Measurements from ENCODE around the gene HNF1B.
"Not testable (repeated sequence)": the region's sequence is repeated elsewhere in the genome, so short reads cannot be mapped to it uniquely, and the experiment has no call there.

The HNF1B gene

GRCh38 chr17:37787055-37787757 lies 42.3 kb upstream of the HNF1B start:
- TF ChIP-seq ZFX (IDR thresholded peaks at IDR 0.05) (no peak), CTCF (conservative IDR thresholded peaks at IDR 0.05) (no peak)
- no peak overlapping the region for H3K27ac ChIP-seq

GRCh38 chr17:37786481-37786880 lies 41.6 kb upstream of the HNF1B start:
- TF ChIP-seq CTCF (conservative IDR thresholded peaks at IDR 0.05) (no peak), ZFX (IDR thresholded peaks at IDR 0.05) (no peak)
- no peak overlapping the region for H3K27ac ChIP-seq

GRCh38 chr17:37782460-37782859 lies 37.6 kb upstream of the HNF1B start:
- not testable (repeated sequence) for H3K27ac ChIP-seq

- H3K27ac ChIP-seq: no peak overlapping the region
- TF ChIP-seq ZFX (IDR thresholded peaks at IDR 0.05): no peak
- no peak for TF ChIP-seq CTCF (conservative IDR thresholded peaks at IDR 0.05)
Measured at GRCh38 chr17:37781451-37781850, 36.6 kb upstream of the HNF1B start.

GRCh38 chr17:37779554-37779953 lies 34.7 kb upstream of the HNF1B start:
- TF ChIP-seq ZFX (IDR thresholded peaks at IDR 0.05): no peak
- no peak for TF ChIP-seq CTCF (conservative IDR thresholded peaks at IDR 0.05)

GRCh38 chr17:37774504-37774903 lies 29.6 kb upstream of the HNF1B start:
- no peak overlapping the region for H3K27ac ChIP-seq
- TF ChIP-seq ZFX (IDR thresholded peaks at IDR 0.05) (no peak), CTCF (conservative IDR thresholded peaks at IDR 0.05) (no peak)

More at GRCh38 chr17:37779554-37779953, 34.7 kb upstream of the HNF1B start:
- no peak overlapping the region for H3K27ac ChIP-seq

GRCh38 chr17:37772982-37773381 lies 28.1 kb upstream of the HNF1B start:
- no peak overlapping the region for H3K27ac ChIP-seq
- TF ChIP-seq CTCF (conservative IDR thresholded peaks at IDR 0.05) (no peak), ZFX (IDR thresholded peaks at IDR 0.05) (no peak)

Measured in C4-2B (cell line).